Loucy (cell line): ENCODE data around the gene BCL2L14.

Experiments used
- EZH2phosphoT487 ChIP-seq: fragments of 200-600 bp; IDR thresholded peaks from 2 replicates; pipeline ENCODE4 v1.6.1; 2018; ENCODE audit warnings: antibody characterized with exemption, mild to moderate bottlenecking, moderate library complexity, borderline replicate concordance
- TF ChIP-seq, protein P1 (sequence below): fragments of 200-600 bp; sonication (generic); conservative IDR thresholded peaks from 2 replicates; pipeline ENCODE4 v1.5.1; 2014; ENCODE audit warnings: mild to moderate bottlenecking, antibody characterized with exemption, low read length

DNA sequence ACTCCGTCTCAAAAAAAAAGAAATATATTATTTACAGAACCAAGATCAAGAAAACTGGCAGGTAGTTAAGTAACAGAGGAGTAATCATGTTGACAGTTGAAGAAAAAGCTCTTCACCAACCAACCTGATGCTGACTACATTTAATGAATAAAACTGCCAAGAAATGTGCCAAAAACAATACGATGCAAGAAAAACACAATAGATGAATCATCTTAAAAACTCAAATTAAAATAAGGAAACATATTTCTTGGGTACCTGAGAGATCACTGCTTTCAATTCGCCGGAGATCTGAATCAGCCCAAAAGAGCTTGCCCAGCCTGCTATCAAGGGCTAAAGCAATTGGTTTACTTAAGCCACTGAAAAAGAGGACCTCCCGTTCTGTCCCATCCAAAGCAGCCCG is 76.4 kb downstream of the BCL2L14 start:
- no peak for TF ChIP-seq EZH2phosphoT487
- TF ChIP-seq, protein P1, sequence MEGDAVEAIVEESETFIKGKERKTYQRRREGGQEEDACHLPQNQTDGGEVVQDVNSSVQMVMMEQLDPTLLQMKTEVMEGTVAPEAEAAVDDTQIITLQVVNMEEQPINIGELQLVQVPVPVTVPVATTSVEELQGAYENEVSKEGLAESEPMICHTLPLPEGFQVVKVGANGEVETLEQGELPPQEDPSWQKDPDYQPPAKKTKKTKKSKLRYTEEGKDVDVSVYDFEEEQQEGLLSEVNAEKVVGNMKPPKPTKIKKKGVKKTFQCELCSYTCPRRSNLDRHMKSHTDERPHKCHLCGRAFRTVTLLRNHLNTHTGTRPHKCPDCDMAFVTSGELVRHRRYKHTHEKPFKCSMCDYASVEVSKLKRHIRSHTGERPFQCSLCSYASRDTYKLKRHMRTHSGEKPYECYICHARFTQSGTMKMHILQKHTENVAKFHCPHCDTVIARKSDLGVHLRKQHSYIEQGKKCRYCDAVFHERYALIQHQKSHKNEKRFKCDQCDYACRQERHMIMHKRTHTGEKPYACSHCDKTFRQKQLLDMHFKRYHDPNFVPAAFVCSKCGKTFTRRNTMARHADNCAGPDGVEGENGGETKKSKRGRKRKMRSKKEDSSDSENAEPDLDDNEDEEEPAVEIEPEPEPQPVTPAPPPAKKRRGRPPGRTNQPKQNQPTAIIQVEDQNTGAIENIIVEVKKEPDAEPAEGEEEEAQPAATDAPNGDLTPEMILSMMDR: no peak
